Stimulated activated CD8-positive, alpha-beta memory T cell treated with anti-CD3 and anti-CD28 coated beads, Interleukin-15, amount 100 ng/mL, for 4 hours (primary cell): ENCODE data around the gene ARID3A.
"Not testable (repeated sequence)": the region's sequence is repeated elsewhere in the genome, so short reads cannot be mapped to it uniquely, and the experiment has no call there.

ENCODE experiments used
- DNase-seq, 2 donors: peaks; one replicate each; pipeline ENCODE4 v3.0.0-alpha.2; 2020; ENCODE audit warnings: low read depth in 2 of 2

The ARID3A gene

GRCh38 chr19:1016647-1017114 is 90.8 kb downstream of the ARID3A start:
- no peak for DNase-seq

GRCh38 chr19:1017115-1017905 is 91.5 kb downstream of the ARID3A start:
- no peak for DNase-seq

- DNase-seq = no peak
Measured at GRCh38 chr19:1017906-1018305, 92.1 kb downstream of the ARID3A start.

- no peak for DNase-seq
Measured at GRCh38 chr19:1018393-1018792, 92.6 kb downstream of the ARID3A start.

- DNase-seq = no peak
Measured at GRCh38 chr19:1018932-1019615, 93.2 kb downstream of the ARID3A start.

- no peak for DNase-seq
Measured at GRCh38 chr19:1019616-1019961, 93.8 kb downstream of the ARID3A start.

GRCh38 chr19:1019980-1020867 is 94.4 kb downstream of the ARID3A start:
- no peak for DNase-seq

- DNase-seq = peak; percentile 95 to 96
Measured at GRCh38 chr19:1020868-1021425, 95.1 kb downstream of the ARID3A start, which contains the start of gene TMEM259. TSS of gene TMEM259 (minus strand) at chr19:1021123. CDS start at chr19:1020996, 127 bp downstream.

GRCh38 chr19:1023883-1024188 is 98.0 kb downstream of the ARID3A start:
- DNase-seq = not testable (repeated sequence)

- DNase-seq = not testable (repeated sequence)
Measured at GRCh38 chr19:1025080-1025479, 99.2 kb downstream of the ARID3A start.
